Right atrium auricular region (tissue), 2 donors: ENCODE data around the gene CABLES2. TPM values are rescaled to one million over a fixed set of nuclear protein-coding genes. Genes with fewer than 3 reads are reported as not detected.

ENCODE experiments used
- DNase-seq: peaks from one replicate; pipeline ENCODE4 v3.0.0-alpha.2; 2019; ENCODE audit warnings: low spot score
- H3K27ac ChIP-seq, 2 donors: fragments of 200-600 bp; sonication (generic); 1 replicate in 1 of 2; 2 replicates in 1 of 2; pipeline ENCODE4 v1.5.1; 2016 to 2019
- H3K27me3 ChIP-seq, 2 donors: fragments of 200-600 bp; sonication (generic); one replicate each; pipeline versions ENCODE4 v1.5.1 to v1.6.0; 2017 to 2019
- H3K36me3 ChIP-seq: fragments of 200-600 bp; sonication (generic); one replicate; pipeline ENCODE4 v1.5.1; 2016
- H3K4me1 ChIP-seq, 2 donors: fragments of 200-600 bp; sonication (generic); one replicate each; pipeline versions ENCODE4 v1.5.1 to v1.6.0; 2017 to 2019
- H3K4me3 ChIP-seq, 2 donors: fragments of 200-600 bp; sonication (generic); 1 replicate in 1 of 2; 2 replicates in 1 of 2; pipeline ENCODE4 v1.5.1; 2017 to 2019; ENCODE audit warnings: mild to moderate bottlenecking in 1 of 2, moderate library complexity in 1 of 2
- H3K9me3 ChIP-seq, 2 donors: fragments of 200-600 bp; sonication (generic); one replicate each; pipeline ENCODE4 v1.5.1; 2019
- CTCF ChIP-seq, 2 donors: fragments of 200-600 bp; sonication (generic); IDR thresholded peaks; one replicate each; pipeline ENCODE4 v1.5.1; 2019; ENCODE audit warnings: antibody characterized with exemption in 2 of 2
- total RNA-seq, 2 donors: library from RNA; depleted of rRNA; stranded (reverse); fragments of >200 nt; gene quantifications; one replicate each; pipeline ENCODE4 v1.1.0, GENCODE V29; 2016

CABLES2 gene
- total RNA-seq, 2 donors from 2014 or later, result 10.8 to 17.7 TPM

DNA sequence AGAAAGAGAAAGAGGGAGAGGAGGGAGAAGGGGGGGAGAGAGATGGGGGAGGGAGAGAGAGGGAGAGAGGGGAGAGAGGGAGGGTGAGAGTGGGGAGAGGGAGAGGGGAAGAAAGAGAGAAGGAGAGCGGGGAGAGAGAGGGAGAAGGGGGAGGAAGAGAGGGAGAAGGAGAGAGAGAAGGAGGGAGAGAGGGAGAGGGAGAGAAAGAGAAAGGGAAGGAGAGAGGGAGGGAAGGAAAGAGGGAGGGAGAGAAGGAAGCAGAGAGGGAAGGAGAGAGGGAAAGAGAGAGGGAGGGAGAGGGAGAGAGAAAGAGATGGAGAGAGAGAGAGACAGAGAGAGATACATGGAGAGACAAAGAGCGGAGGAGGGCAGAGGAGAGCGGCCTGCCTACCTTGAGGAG lies 44.9 kb upstream of the CABLES2 start:
- Histone ChIP-seq H3K27me3 (no peaks in the 10 kb centered on the region), H3K27ac (no peak overlapping the region), H3K9me3 (no peaks in the 10 kb centered on the region), H3K4me3 (no peak overlapping the region), H3K36me3 (no peaks in the 10 kb centered on the region), H3K4me1 (no peaks in the 10 kb centered on the region)
- no peak for TF ChIP-seq CTCF (IDR thresholded peaks at IDR 0.05)
- DNase-seq, result no peak

- no peaks in the 10 kb centered on the region for H3K9me3 ChIP-seq
- no peak for TF ChIP-seq CTCF (IDR thresholded peaks at IDR 0.05)
- no peaks in the 10 kb centered on the region for H3K36me3 ChIP-seq
- no peaks in the 10 kb centered on the region for H3K4me1 ChIP-seq
- no peak overlapping the region for H3K27ac ChIP-seq
- H3K4me3 ChIP-seq, result no peak overlapping the region
- H3K27me3 ChIP-seq, result no peaks in the 10 kb centered on the region
- DNase-seq, result no peak
Observed at GRCh38 chr20:62451156-62451767, 44.2 kb upstream of the CABLES2 start.

DNA sequence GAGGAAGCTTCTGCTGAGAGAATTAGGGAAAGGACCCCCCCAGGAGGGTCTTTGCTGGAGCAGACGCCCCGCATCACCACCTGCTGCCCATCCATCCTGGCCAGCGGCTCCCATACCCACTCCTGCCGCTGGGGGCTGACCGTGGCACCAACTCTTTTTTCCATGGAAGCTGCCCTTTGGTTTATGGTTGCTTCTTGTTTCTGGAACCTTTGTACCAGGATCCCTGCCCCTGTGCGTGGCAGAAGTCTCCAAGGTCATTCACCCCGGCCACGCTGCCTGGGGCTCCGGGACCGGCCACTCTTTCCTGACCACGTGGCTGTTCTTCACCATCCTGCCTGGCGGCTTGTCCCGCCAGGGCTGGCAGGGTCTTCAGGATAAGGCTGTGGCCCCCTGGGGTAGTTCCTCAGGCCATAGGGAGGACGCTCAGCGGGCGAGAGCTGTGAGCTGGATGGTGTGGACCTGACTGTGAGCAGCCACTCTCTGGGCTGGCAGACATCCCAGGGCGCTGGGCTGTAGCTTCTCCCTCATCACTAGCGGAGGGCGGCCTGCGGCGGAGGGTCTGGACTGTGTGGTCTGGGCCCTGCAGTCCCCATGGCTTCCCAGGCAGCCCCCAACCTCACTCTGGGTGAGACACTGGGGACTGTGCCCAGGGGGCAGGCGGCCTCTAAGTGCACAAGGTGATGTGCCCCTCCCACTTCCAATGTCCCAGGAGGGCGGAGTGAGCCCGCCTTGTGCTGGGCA lies 43.0 kb upstream of the CABLES2 start:
- DNase-seq, result no peak
- Histone ChIP-seq H3K36me3 (no peaks in the 10 kb centered on the region), H3K4me3 (no peak overlapping the region), H3K27me3 (no peaks in the 10 kb centered on the region), H3K9me3 (no peaks in the 10 kb centered on the region), H3K27ac (no peak overlapping the region), H3K4me1 (no peaks in the 10 kb centered on the region)
- no peak for TF ChIP-seq CTCF (IDR thresholded peaks at IDR 0.05)

DNA sequence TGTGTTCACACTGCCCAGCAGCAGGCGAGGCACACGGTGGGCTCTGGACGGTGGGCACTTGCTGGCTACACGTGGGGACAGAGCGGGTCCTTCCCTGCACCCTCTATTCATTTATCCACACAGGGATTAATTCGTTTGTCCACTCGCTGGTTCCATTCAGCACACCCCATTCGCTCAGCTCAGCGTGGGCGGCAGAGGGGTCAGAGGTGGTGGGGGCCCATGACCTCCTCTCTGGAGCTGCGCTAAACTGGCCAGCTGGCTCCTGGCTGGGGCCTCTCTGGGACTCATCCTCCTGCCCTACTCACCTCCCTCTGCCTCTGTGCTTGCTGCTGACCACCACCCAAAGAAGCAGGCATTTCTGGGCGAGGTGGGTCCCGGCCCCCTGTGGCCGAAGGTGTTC lies 41.7 kb upstream of the CABLES2 start:
- no peak for TF ChIP-seq CTCF (IDR thresholded peaks at IDR 0.05)
- no peaks in the 10 kb centered on the region for H3K27me3 ChIP-seq

GRCh38 chr20:62448038-62448437 lies 41.0 kb upstream of the CABLES2 start:
- no peaks in the 10 kb centered on the region for H3K4me1 ChIP-seq
- H3K27me3 ChIP-seq, result no peaks in the 10 kb centered on the region
- no peak for TF ChIP-seq CTCF (IDR thresholded peaks at IDR 0.05)

More for the DNA sequence above, 41.7 kb upstream of the CABLES2 start:
- Histone ChIP-seq H3K36me3 (no peaks in the 10 kb centered on the region), H3K4me1 (no peaks in the 10 kb centered on the region), H3K4me3 (no peak overlapping the region), H3K27ac (no peak overlapping the region), H3K9me3 (no peaks in the 10 kb centered on the region)
- no peak for DNase-seq

More at GRCh38 chr20:62448038-62448437, 41.0 kb upstream of the CABLES2 start:
- no peak overlapping the region for H3K4me3 ChIP-seq
- no peak overlapping the region for H3K27ac ChIP-seq
- DNase-seq, result no peak
- no peaks in the 10 kb centered on the region for H3K9me3 ChIP-seq
- H3K36me3 ChIP-seq, result no peaks in the 10 kb centered on the region
